ENCODE data around the gene ETV4.

GRCh38 chr17:43576563-43577229, 30.6 kb upstream of the ETV4 start:
- TF ChIP-seq CTCF (IDR thresholded peaks at IDR 0.05; ENCODE audit: poor library complexity), result peak; percentile 98
- no peak for TF ChIP-seq EZH2 (IDR thresholded peaks at IDR 0.05; ENCODE audit: borderline replicate concordance)
